IMR-90 (cell line): ENCODE results near the gene LPAR1. TPM values are rescaled to one million over a fixed set of nuclear protein-coding genes. Genes with fewer than 3 reads are reported as not detected.

ENCODE experiments used
- ATAC-seq: fragments of 200-7000 bp; cut with Tn5 transposase; 2 replicates; pipeline ENCODE4 v1.9.1; 2020; ENCODE audit warnings: low read depth, mild to moderate bottlenecking, moderate library complexity
- BruUV-seq: library from RNA; stranded (reverse); fragments of 400-500 nt; replicated peaks from 2 replicates; lab custom pipeline; 2021; lab: Mats Ljungman, UMichigan
- CTCF ChIA-PET: fragments of 300-600 bp; formaldehyde crosslinking; extraction: SDS; loops from one replicate; lab custom pipeline; 2021; ENCODE audit warnings: antibody characterized with exemption; lab: Yijun Ruan, JAX
- POLR2A ChIA-PET: fragments of 300-600 bp; sonication (Branson Sonifier 250); formaldehyde crosslinking; loops from one replicate; lab custom pipeline; 2022; ENCODE audit warnings: antibody characterized with exemption; ENCODE audit not compliant: unreplicated experiment; lab: Charles Lee
- DNase-seq: peaks from one replicate; pipeline ENCODE4 v3.0.0; 2013
- H2AFZ ChIP-seq: replicated peaks from 2 replicates; pipeline ENCODE3; 2013; ENCODE audit warnings: low read length, mild to moderate bottlenecking; ENCODE audit not compliant: poor library complexity
- H2AK5ac ChIP-seq: 2 replicates; pipeline ENCODE4 v1.6.1; 2013; ENCODE audit warnings: low read depth, low read length, inconsistent platforms
- H2AK9ac ChIP-seq: replicated peaks from 2 replicates; pipeline ENCODE3; 2013; ENCODE audit warnings: mild to moderate bottlenecking, low read depth, low read length, moderate library complexity; ENCODE audit not compliant: poor library complexity
- H2BK120ac ChIP-seq: 2 replicates; pipeline ENCODE4 v1.6.1; 2013; ENCODE audit warnings: low read depth, low read length, inconsistent platforms
- H2BK15ac ChIP-seq: 3 replicates; pipeline ENCODE4 v1.6.1; 2013; ENCODE audit warnings: low read depth, low read length, inconsistent platforms
- H2BK20ac ChIP-seq: 2 replicates; pipeline ENCODE4 v1.6.1; 2013; ENCODE audit warnings: low read depth, mild to moderate bottlenecking, inconsistent platforms, low read length, moderate library complexity
- H2BK5ac ChIP-seq: 2 replicates; pipeline ENCODE4 v1.6.1; 2013; ENCODE audit warnings: mild to moderate bottlenecking, low read depth, low read length, inconsistent platforms; ENCODE audit not compliant: poor library complexity, severe bottlenecking
- H3K14ac ChIP-seq: replicated peaks from 2 replicates; pipeline ENCODE4 v1.6.1; 2013; ENCODE audit warnings: low read depth, low read length, inconsistent platforms
- H3K18ac ChIP-seq: 2 replicates; pipeline ENCODE4 v1.6.1; 2013; ENCODE audit warnings: low read depth, low read length, control low read depth
- H3K23ac ChIP-seq: 2 replicates; pipeline ENCODE4 v1.6.1; 2013; ENCODE audit warnings: low read depth, low read length, inconsistent platforms
- H3K27ac ChIP-seq: 2 replicates; pipeline ENCODE4 v1.5.1; 2013; ENCODE audit warnings: mild to moderate bottlenecking, control low read depth, low read length; ENCODE audit not compliant: insufficient read depth
- H3K27me3 ChIP-seq: 2 replicates; pipeline ENCODE4 v1.6.1; 2013; ENCODE audit warnings: low read length; ENCODE audit not compliant: control insufficient read depth, insufficient read depth
- H3K36me3 ChIP-seq: 2 replicates; pipeline ENCODE4 v1.6.1; 2013; ENCODE audit warnings: low read length, mixed read lengths; ENCODE audit not compliant: control insufficient read depth, insufficient read depth
- H3K4ac ChIP-seq: 2 replicates; pipeline ENCODE4 v1.6.1; 2013; ENCODE audit warnings: low read depth, low read length, inconsistent platforms
- H3K4me1 ChIP-seq: 2 replicates; pipeline ENCODE4 v1.6.1; 2013; ENCODE audit warnings: low read length, mixed read lengths; ENCODE audit not compliant: control insufficient read depth, insufficient read depth
- H3K4me2 ChIP-seq: 2 replicates; pipeline ENCODE4 v1.6.1; 2013; ENCODE audit warnings: low read depth, mild to moderate bottlenecking, control low read depth, low read length, moderate library complexity
- H3K4me3 ChIP-seq: 2 replicates; pipeline ENCODE4 v1.5.1; 2013; ENCODE audit warnings: low read depth, mild to moderate bottlenecking, control low read depth, low read length, moderate library complexity; ENCODE audit not compliant: insufficient read depth
- H3K56ac ChIP-seq: 2 replicates; pipeline ENCODE4 v1.6.1; 2013; ENCODE audit warnings: low read length, inconsistent platforms; ENCODE audit not compliant: insufficient read depth; ENCODE audit errors: extremely low read depth
- H3K79me1 ChIP-seq, 2 experiments: 2 replicates each; pipeline ENCODE4 v1.6.1; 2013; ENCODE audit warnings: low read length in 2 of 2, inconsistent platforms in 1 of 2, low read depth in 1 of 2
- H3K9ac ChIP-seq: 2 replicates; pipeline ENCODE4 v1.6.1; 2013; ENCODE audit warnings: low read depth, low read length, control low read depth
- H3K9me1 ChIP-seq: 2 replicates; pipeline ENCODE4 v1.6.1; 2013; ENCODE audit warnings: low read length, inconsistent platforms; ENCODE audit not compliant: insufficient read depth
- H3K9me3 ChIP-seq: 2 replicates; pipeline ENCODE4 v1.6.1; 2013; ENCODE audit warnings: low read length; ENCODE audit not compliant: control insufficient read depth, insufficient read depth
- H4K20me1 ChIP-seq: 2 replicates; pipeline ENCODE4 v1.6.1; 2013; ENCODE audit warnings: low read length, inconsistent platforms; ENCODE audit not compliant: insufficient read depth
- H4K5ac ChIP-seq: 2 replicates; pipeline ENCODE4 v1.6.1; 2013; ENCODE audit warnings: mild to moderate bottlenecking, low read depth, low read length, control low read depth
- H4K8ac ChIP-seq, 2 experiments: 2 replicates each; pipeline ENCODE4 v1.6.1; 2013; ENCODE audit warnings: low read depth in 2 of 2, low read length in 2 of 2, control low read depth in 1 of 2, inconsistent platforms in 1 of 2
- H4K91ac ChIP-seq: 2 replicates; pipeline ENCODE4 v1.6.1; 2013; ENCODE audit warnings: low read depth, low read length, inconsistent platforms; ENCODE audit not compliant: insufficient read depth
- CHD1 ChIP-seq: IDR thresholded peaks from 2 replicates; pipeline ENCODE4 v1.6.1; 2012; ENCODE audit warnings: low read depth, low read length, improper control_type of control experiment
- FOS ChIP-seq: fragments of 150-350 bp; IDR thresholded peaks from 2 replicates; pipeline ENCODE4 v1.6.1; 2016; ENCODE audit warnings: low read depth, low read length
- MAFK ChIP-seq: IDR thresholded peaks from 2 replicates; pipeline ENCODE4 v1.6.1; 2012; ENCODE audit warnings: low read depth, low read length, improper control_type of control experiment
- MXI1 ChIP-seq: IDR thresholded peaks from 2 replicates; pipeline ENCODE4 v1.6.1; 2012; ENCODE audit warnings: low read depth, mild to moderate bottlenecking, low read length, moderate library complexity, borderline replicate concordance
- NFE2L2 ChIP-seq: fragments of 150-350 bp; IDR thresholded peaks from 2 replicates; pipeline ENCODE4 v1.6.1; 2016; ENCODE audit warnings: low read depth, mild to moderate bottlenecking, low read length
- POLR2A ChIP-seq: IDR thresholded peaks from 2 replicates; pipeline ENCODE4 v1.6.1; 2012; ENCODE audit warnings: mild to moderate bottlenecking, low read depth, low read length
- RAD21 ChIP-seq: IDR thresholded peaks from 2 replicates; pipeline ENCODE4 v1.6.1; 2012; ENCODE audit warnings: low read length, improper control_type of control experiment
- RCOR1 ChIP-seq: IDR thresholded peaks from 2 replicates; pipeline ENCODE4 v1.6.1; 2012; ENCODE audit warnings: mild to moderate bottlenecking, low read length, improper control_type of control experiment; ENCODE audit not compliant: insufficient replicate concordance
- RFX5 ChIP-seq: IDR thresholded peaks from 2 replicates; pipeline ENCODE4 v1.8.0; 2012; ENCODE audit warnings: low read depth, mild to moderate bottlenecking, low read length, moderate library complexity
- SMC3 ChIP-seq: fragments of 150-350 bp; IDR thresholded peaks from 2 replicates; pipeline ENCODE4 v1.6.1; 2016; ENCODE audit warnings: low read depth, mild to moderate bottlenecking, antibody characterized with exemption, low read length, moderate library complexity
- USF2 ChIP-seq: fragments of 150-350 bp; IDR thresholded peaks from 2 replicates; pipeline ENCODE4 v1.6.1; 2017; ENCODE audit warnings: mild to moderate bottlenecking, antibody characterized with exemption, low read length, low read depth
- WGBS, 2 experiments: methylation state at CpG; one replicate each; pipeline versions ENCODE4 v1.1.5 to v1.1.7; 2013; ENCODE audit warnings: missing lambda C conversion rate in 2 of 2; ENCODE audit not compliant: insufficient read length in 1 of 2; ENCODE audit errors: extremely low coverage in 2 of 2; 5-methylcytosine and 5-hydroxymethylcytosine counted together
- dilution Hi-C: fragments of 300-500 bp; cut with HindIII; formaldehyde crosslinking; loops from one replicate; pipeline ENCODE4 v1.14.3; 2018; ENCODE audit warnings: low sequenced_read_pairs; ENCODE audit not compliant: unreplicated experiment
- in situ Hi-C: fragments of 300-500 bp; cut with MboI; formaldehyde crosslinking; loops from 3 replicates; pipeline ENCODE4 v1.14.3; 2019; ENCODE audit warnings: low sequenced_read_pairs, inconsistent platforms, mixed read lengths
- intact Hi-C: fragments of 100-400 bp; cut with micrococcal nuclease; formaldehyde crosslinking; loops from 2 replicates; pipeline ENCODE4 v1.10.0; 2022
- polyA plus RNA-seq, 3 experiments: library from polyadenylated mRNA; depleted of rRNA; stranded (reverse); fragments of >200 nt; gene quantifications; 2 replicates each; pipeline ENCODE4 v1.2.3, GENCODE V29; 2012; ENCODE audit warnings: low replicate concordance in 1 of 3
- total RNA-seq: library from RNA; depleted of rRNA; stranded (reverse); fragments of >200 nt; gene quantifications from 2 replicates; pipeline ENCODE4 v1.2.3, GENCODE V29; 2012

LPAR1 gene
- total and polyA plus RNA-seq, 2 of the 4 experiments (the other 2 are of a cell fraction) = 171 to 315 TPM

GRCh38 chr9:111040494-111040893, 2.2 kb upstream of the LPAR1 start:
- no peak overlapping the region for H4K5ac ChIP-seq
- H3K36me3 ChIP-seq = peaks cover 2% of the 10 kb centered on the region; the same call in 1 of the 2 replicates
- in situ Hi-C loops = no loop called here
- H3K9me1 ChIP-seq = peaks cover 3% of the 10 kb centered on the region; the same call in 1 of the 2 replicates
- H2AK5ac ChIP-seq = no peak overlapping the region
- H4K8ac ChIP-seq = no peak overlapping the region
- no peak overlapping the region for H2BK120ac ChIP-seq
- ChIA-PET CTCF (no interaction called here), POLR2A (no interaction called here)
- H3K4me3 ChIP-seq = no peak overlapping the region
- TF ChIP-seq NFE2L2 (no peak), CHD1 (no peak), RCOR1 (no peak), POLR2A (no peak), SMC3 (no peak), MAFK (no peak), RAD21 (no peak), FOS (no peak), RFX5 (no peak), USF2 (no peak), MXI1 (no peak)
- no peak for ATAC-seq
- peaks cover 0 to 7% of the 10 kb centered on the region in 2 experiments; a peak in 1 of 4 replicates for H3K79me1 ChIP-seq
- H3K4me1 ChIP-seq = peaks cover 3% of the 10 kb centered on the region
- H2BK5ac ChIP-seq = no peak overlapping the region
- intact Hi-C loops = no loop called here
- H3K56ac ChIP-seq = no peak overlapping the region
- peaks cover 3% of the 10 kb centered on the region; the same call in 1 of the 2 replicates for H3K9me3 ChIP-seq
- no peak overlapping the region for H3K27ac ChIP-seq
- DNase-seq = no peak
- no peak overlapping the region for H2BK15ac ChIP-seq
- H4K20me1 ChIP-seq = no peaks in the 10 kb centered on the region; the same call in 1 of the 2 replicates
- H3K14ac ChIP-seq = no peak overlapping the region
- H3K27me3 ChIP-seq = no peaks in the 10 kb centered on the region
- H4K91ac ChIP-seq = no peak overlapping the region; the same call in 1 of the 2 replicates
- no peak overlapping the region for H2AFZ ChIP-seq
- dilution Hi-C loops = no loop called here
- BruUV-seq = no TSS peak
- no peak overlapping the region for H2BK20ac ChIP-seq
- H3K23ac ChIP-seq = no peak overlapping the region
- WGBS, 2 experiments = no CpG with 5 or more reads among the region's 3 CpGs
- H3K4ac ChIP-seq = no peak overlapping the region
- H3K18ac ChIP-seq = no peak overlapping the region
- no peak overlapping the region for H3K9ac ChIP-seq
- H3K4me2 ChIP-seq = no peak overlapping the region
- H2AK9ac ChIP-seq = no peak overlapping the region
